Measurements from ENCODE around the gene KIF13A.

KIF13A gene

GRCh38 chr6:17851001-17851719, 136.3 kb downstream of the KIF13A start:
- H3K36me3 ChIP-seq (replicated peaks; ENCODE audit: low read depth, low read length) = no peaks in the 10 kb centered on the region
- H3K4me3 ChIP-seq (ENCODE audit: low read length) = no peak overlapping the region
- H3K9me3 ChIP-seq (ENCODE audit: insufficient read depth, low read length) = no peaks in the 10 kb centered on the region
- H2AFZ ChIP-seq (ENCODE audit: low read depth, low read length) = no peak overlapping the region
- TF ChIP-seq EZH2phosphoT487 (IDR thresholded peaks at IDR 0.05; ENCODE audit: low read depth) = no peak
- TF ChIP-seq, protein P1, sequence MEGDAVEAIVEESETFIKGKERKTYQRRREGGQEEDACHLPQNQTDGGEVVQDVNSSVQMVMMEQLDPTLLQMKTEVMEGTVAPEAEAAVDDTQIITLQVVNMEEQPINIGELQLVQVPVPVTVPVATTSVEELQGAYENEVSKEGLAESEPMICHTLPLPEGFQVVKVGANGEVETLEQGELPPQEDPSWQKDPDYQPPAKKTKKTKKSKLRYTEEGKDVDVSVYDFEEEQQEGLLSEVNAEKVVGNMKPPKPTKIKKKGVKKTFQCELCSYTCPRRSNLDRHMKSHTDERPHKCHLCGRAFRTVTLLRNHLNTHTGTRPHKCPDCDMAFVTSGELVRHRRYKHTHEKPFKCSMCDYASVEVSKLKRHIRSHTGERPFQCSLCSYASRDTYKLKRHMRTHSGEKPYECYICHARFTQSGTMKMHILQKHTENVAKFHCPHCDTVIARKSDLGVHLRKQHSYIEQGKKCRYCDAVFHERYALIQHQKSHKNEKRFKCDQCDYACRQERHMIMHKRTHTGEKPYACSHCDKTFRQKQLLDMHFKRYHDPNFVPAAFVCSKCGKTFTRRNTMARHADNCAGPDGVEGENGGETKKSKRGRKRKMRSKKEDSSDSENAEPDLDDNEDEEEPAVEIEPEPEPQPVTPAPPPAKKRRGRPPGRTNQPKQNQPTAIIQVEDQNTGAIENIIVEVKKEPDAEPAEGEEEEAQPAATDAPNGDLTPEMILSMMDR (IDR thresholded peaks at IDR 0.05; ENCODE audit: low read depth, low read length) = no peak
- H3K27me3 ChIP-seq (ENCODE audit: low read depth, low read length) = no peaks in the 10 kb centered on the region
- peaks cover 9% of the 10 kb centered on the region for H3K4me1 ChIP-seq (ENCODE audit: low read length)
- no peaks in the 10 kb centered on the region for H4K20me1 ChIP-seq (ENCODE audit: insufficient read depth, low read length)
- H3K9ac ChIP-seq (ENCODE audit: low read length) = no peak overlapping the region
- no peaks in the 10 kb centered on the region for H3K79me2 ChIP-seq (ENCODE audit: low read length)
- H3K4me2 ChIP-seq (ENCODE audit: low read length) = no peak overlapping the region
- no peak overlapping the region for H3K27ac ChIP-seq (ENCODE audit: low read length)

DNA sequence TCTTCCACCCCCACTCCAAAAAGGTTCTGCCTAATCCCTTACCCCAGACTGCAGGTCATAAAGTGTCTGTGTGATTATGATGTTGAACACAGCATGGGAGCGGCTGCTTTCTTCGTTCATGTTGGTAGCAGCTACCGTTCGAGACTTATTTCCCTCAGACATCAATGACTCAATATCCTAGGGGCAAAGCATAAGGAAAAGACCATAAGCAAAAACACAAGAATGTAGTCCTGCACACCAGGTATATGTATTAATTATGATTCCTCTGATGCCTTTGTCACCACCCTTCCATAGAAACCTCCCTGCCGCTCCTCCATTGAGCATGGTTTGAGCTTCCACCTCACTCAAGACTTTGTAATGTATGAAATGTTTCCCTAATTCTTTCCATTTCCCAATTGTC, 137.2 kb downstream of the KIF13A start:
- Histone ChIP-seq H3K27me3 (ENCODE audit: low read depth, low read length) (no peaks in the 10 kb centered on the region), H2AFZ (ENCODE audit: low read depth, low read length) (no peak overlapping the region), H4K20me1 (ENCODE audit: insufficient read depth, low read length) (no peaks in the 10 kb centered on the region), H3K9me3 (ENCODE audit: insufficient read depth, low read length) (no peaks in the 10 kb centered on the region), H3K4me2 (ENCODE audit: low read length) (no peak overlapping the region), H3K27ac (ENCODE audit: low read length) (no peak overlapping the region), H3K9ac (ENCODE audit: low read length) (no peak overlapping the region), H3K79me2 (ENCODE audit: low read length) (no peaks in the 10 kb centered on the region), H3K36me3 (replicated peaks; ENCODE audit: low read depth, low read length) (no peaks in the 10 kb centered on the region), H3K4me1 (ENCODE audit: low read length) (peaks cover 9% of the 10 kb centered on the region), H3K4me3 (ENCODE audit: low read length) (no peak overlapping the region)
- TF ChIP-seq, protein P1 (IDR thresholded peaks at IDR 0.05; ENCODE audit: low read depth, low read length) = no peak
- TF ChIP-seq EZH2phosphoT487 (IDR thresholded peaks at IDR 0.05; ENCODE audit: low read depth) = no peak

GRCh38 chr6:17847203-17847760, 140.2 kb downstream of the KIF13A start:
- Histone ChIP-seq H3K4me3 (ENCODE audit: low read length) (no peak overlapping the region), H4K20me1 (ENCODE audit: insufficient read depth, low read length) (no peaks in the 10 kb centered on the region), H3K4me1 (ENCODE audit: low read length) (peaks cover 9% of the 10 kb centered on the region), H3K4me2 (ENCODE audit: low read length) (no peak overlapping the region), H3K27ac (ENCODE audit: low read length) (no peak overlapping the region), H3K27me3 (ENCODE audit: low read depth, low read length) (no peaks in the 10 kb centered on the region), H2AFZ (ENCODE audit: low read depth, low read length) (no peak overlapping the region), H3K9ac (ENCODE audit: low read length) (no peak overlapping the region), H3K36me3 (replicated peaks; ENCODE audit: low read depth, low read length) (no peaks in the 10 kb centered on the region), H3K79me2 (ENCODE audit: low read length) (no peaks in the 10 kb centered on the region), H3K9me3 (ENCODE audit: insufficient read depth, low read length) (no peaks in the 10 kb centered on the region)
- TF ChIP-seq, protein P1 (IDR thresholded peaks at IDR 0.05; ENCODE audit: low read depth, low read length) = no peak

DNA sequence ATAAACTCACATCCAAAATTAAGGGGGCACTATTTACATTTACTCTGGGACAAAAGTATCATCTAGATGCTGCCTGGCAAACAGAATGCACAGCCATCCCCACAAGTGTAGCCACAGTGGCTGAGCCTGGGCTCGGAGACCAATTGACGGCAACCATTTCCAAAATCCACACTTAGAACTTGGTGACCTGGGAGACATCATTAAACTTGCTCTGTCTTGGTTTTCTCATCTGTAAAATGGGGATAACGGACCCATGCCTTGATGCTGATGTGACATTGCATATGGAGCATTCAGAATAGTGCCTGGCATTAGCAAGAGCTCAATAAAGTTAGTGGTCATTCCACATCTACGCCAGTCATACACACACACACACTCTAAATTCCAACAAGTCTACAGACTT, 140.7 kb downstream of the KIF13A start:
- Histone ChIP-seq H3K27me3 (ENCODE audit: low read depth, low read length) (no peaks in the 10 kb centered on the region), H3K27ac (ENCODE audit: low read length) (no peak overlapping the region), H3K9me3 (ENCODE audit: insufficient read depth, low read length) (no peaks in the 10 kb centered on the region), H3K4me1 (ENCODE audit: low read length) (peaks cover 9% of the 10 kb centered on the region), H3K4me3 (ENCODE audit: low read length) (no peak overlapping the region), H3K36me3 (replicated peaks; ENCODE audit: low read depth, low read length) (no peaks in the 10 kb centered on the region), H3K9ac (ENCODE audit: low read length) (no peak overlapping the region), H3K79me2 (ENCODE audit: low read length) (no peaks in the 10 kb centered on the region), H4K20me1 (ENCODE audit: insufficient read depth, low read length) (no peaks in the 10 kb centered on the region), H2AFZ (ENCODE audit: low read depth, low read length) (no peak overlapping the region), H3K4me2 (ENCODE audit: low read length) (no peak overlapping the region)
- TF ChIP-seq, protein P1 (IDR thresholded peaks at IDR 0.05; ENCODE audit: low read depth, low read length) = no peak
- no peak for TF ChIP-seq EZH2phosphoT487 (IDR thresholded peaks at IDR 0.05; ENCODE audit: low read depth)
